ENCODE results near the gene GIPC3. TPM values are rescaled to one million over a fixed set of nuclear protein-coding genes. Genes with fewer than 3 reads are reported as not detected.

The GIPC3 gene
- total RNA-seq, 2 donors from 2014 or later: 0.36 to 1.9 TPM

- intact Hi-C loops (cut with DNase I): no loop called here
Measured at GRCh38 chr19:3539756-3540118, 45.5 kb upstream of the GIPC3 start.

GRCh38 chr19:3543150-3544057 lies 41.9 kb upstream of the GIPC3 start:
- no peaks in the 10 kb centered on the region for H3K36me3 ChIP-seq
- no peak overlapping the region for H3K4me3 ChIP-seq
- 79% methylated on average over 47 of the region's 47 CpGs for WGBS
- no peaks in the 10 kb centered on the region for H3K27me3 ChIP-seq (replicated peaks; ENCODE audit: insufficient read depth)
- intact Hi-C loops (cut with DNase I): no loop called here
- DNase-seq (ENCODE audit: low spot score): no peak
- TF ChIP-seq CTCF (IDR thresholded peaks at IDR 0.05) (no peak), POLR2AphosphoS5 (IDR thresholded peaks at IDR 0.05) (no peak), POLR2A (IDR thresholded peaks at IDR 0.05) (no peak)
- H3K4me1 ChIP-seq (replicated peaks): no peaks in the 10 kb centered on the region
- H3K27ac ChIP-seq: no peak overlapping the region
- no peaks in the 10 kb centered on the region for H3K9me3 ChIP-seq

More at GRCh38 chr19:3539756-3540118, 45.5 kb upstream of the GIPC3 start:
- no peak for DNase-seq (ENCODE audit: low spot score)
- 100% methylated on average over 1 of the region's 1 CpG for WGBS
- no peak overlapping the region for H3K4me3 ChIP-seq
- no peak for TF ChIP-seq POLR2A (IDR thresholded peaks at IDR 0.05)
- TF ChIP-seq POLR2AphosphoS5 (IDR thresholded peaks at IDR 0.05): no peak
- no peak for TF ChIP-seq CTCF (IDR thresholded peaks at IDR 0.05)
- no peaks in the 10 kb centered on the region for H3K4me1 ChIP-seq (replicated peaks)
- H3K36me3 ChIP-seq: no peaks in the 10 kb centered on the region
- no peaks in the 10 kb centered on the region for H3K27me3 ChIP-seq (replicated peaks; ENCODE audit: insufficient read depth)
- no peaks in the 10 kb centered on the region for H3K9me3 ChIP-seq
- H3K27ac ChIP-seq: no peak overlapping the region

GRCh38 chr19:3544058-3544376 lies 41.3 kb upstream of the GIPC3 start:
- Histone ChIP-seq H3K27me3 (replicated peaks; ENCODE audit: insufficient read depth) (no peaks in the 10 kb centered on the region), H3K27ac (no peak overlapping the region), H3K9me3 (no peaks in the 10 kb centered on the region), H3K4me1 (replicated peaks) (no peaks in the 10 kb centered on the region), H3K36me3 (no peaks in the 10 kb centered on the region), H3K4me3 (no peak overlapping the region)
- TF ChIP-seq POLR2AphosphoS5 (IDR thresholded peaks at IDR 0.05) (no peak), POLR2A (IDR thresholded peaks at IDR 0.05) (no peak), CTCF (IDR thresholded peaks at IDR 0.05) (no peak)
- no peak for DNase-seq (ENCODE audit: low spot score)
- intact Hi-C loops (cut with DNase I): no loop called here
- WGBS: 96% methylated on average over 5 of the region's 9 CpGs

GRCh38 chr19:3544742-3545668 lies 40.3 kb upstream of the GIPC3 start:
- Histone ChIP-seq H3K36me3 (no peaks in the 10 kb centered on the region), H3K4me3 (no peak overlapping the region), H3K4me1 (replicated peaks) (no peaks in the 10 kb centered on the region), H3K9me3 (no peaks in the 10 kb centered on the region), H3K27me3 (replicated peaks; ENCODE audit: insufficient read depth) (no peaks in the 10 kb centered on the region), H3K27ac (no peak overlapping the region)
- intact Hi-C loops (cut with DNase I): loop anchor here (5.0 kb wide), 1 partner anchor 72 kb away; no protein-coding TSS in a partner anchor
- WGBS: 57% methylated on average over 28 of the region's 30 CpGs
- TF ChIP-seq POLR2A (IDR thresholded peaks at IDR 0.05): no peak
- TF ChIP-seq CTCF (IDR thresholded peaks at IDR 0.05): peak; percentile 76 to 94 (median 90)
- peak; percentile 35 for TF ChIP-seq POLR2AphosphoS5 (IDR thresholded peaks at IDR 0.05)
- DNase-seq (ENCODE audit: low spot score): peak; percentile 48

Measured in prostate gland (tissue), 2 donors.